MCF 10A (cell line): ENCODE data around the gene APOO. TPM values are rescaled to one million over a fixed set of nuclear protein-coding genes. Genes with fewer than 3 reads are reported as not detected.

Source experiments
- BruUV-seq: library from RNA; stranded (reverse); fragments of 400-500 nt; replicated peaks from 2 replicates; lab custom pipeline; 2021; lab: Mats Ljungman, UMichigan
- CTCF ChIA-PET: fragments of 300-600 bp; sonication (Branson Sonifier 250); formaldehyde crosslinking; extraction: SDS; loops from one replicate; lab custom pipeline; 2021; ENCODE audit warnings: antibody characterized with exemption, inconsistent platforms; lab: Yijun Ruan, JAX
- POLR2A ChIA-PET: fragments of 300-600, 350-650 bp; sonication (Branson Sonifier 250); formaldehyde crosslinking; extraction: SDS; loops from one replicate; lab custom pipeline; 2020; ENCODE audit warnings: antibody characterized with exemption, inconsistent platforms; lab: Yijun Ruan, JAX
- DNase-seq: peaks from one replicate; pipeline ENCODE4 v3.0.0-alpha.2; 2018; ENCODE audit not compliant: unreplicated experiment
- H3K27ac Mint-ChIP-seq: one replicate; pipeline ENCODE4 v1.8.0; 2022; ENCODE audit warnings: mild to moderate bottlenecking, low read depth, mixed read lengths; ENCODE audit not compliant: unreplicated experiment
- H3K27me3 Mint-ChIP-seq: one replicate; pipeline ENCODE4 v1.8.0; 2022; ENCODE audit warnings: mixed read lengths; ENCODE audit not compliant: insufficient read depth, unreplicated experiment
- H3K36me3 Mint-ChIP-seq: one replicate; pipeline ENCODE4 v1.8.0; 2022; ENCODE audit warnings: mild to moderate bottlenecking, moderate library complexity, mixed read lengths; ENCODE audit not compliant: insufficient read depth, unreplicated experiment
- H3K4me1 Mint-ChIP-seq: one replicate; pipeline ENCODE4 v1.8.0; 2022; ENCODE audit warnings: mixed read lengths; ENCODE audit not compliant: insufficient read depth, unreplicated experiment
- H3K4me3 Mint-ChIP-seq: one replicate; pipeline ENCODE4 v1.8.0; 2022; ENCODE audit warnings: mild to moderate bottlenecking, moderate library complexity, mixed read lengths; ENCODE audit not compliant: unreplicated experiment
- H3K9me3 Mint-ChIP-seq: one replicate; pipeline ENCODE4 v1.8.0; 2022; ENCODE audit warnings: mixed read lengths; ENCODE audit not compliant: unreplicated experiment
- CTCF ChIP-seq: fragments of 200-600 bp; IDR thresholded peaks from one replicate; pipeline ENCODE4 v1.8.0; 2022; ENCODE audit warnings: antibody characterized with exemption, mild to moderate bottlenecking; ENCODE audit not compliant: unreplicated experiment
- intact Hi-C: fragments of 100-400 bp; cut with micrococcal nuclease; formaldehyde crosslinking; loops from 2 replicates; pipeline ENCODE4 v1.14.1; 2022
- total RNA-seq: library from RNA; stranded (reverse); gene quantifications from 2 replicates; pipeline ENCODE4 v1.2.3, GENCODE V29; 2022

APOO gene
- total RNA-seq, 1 experiment from 2014 or later, result 35.9 TPM

DNA sequence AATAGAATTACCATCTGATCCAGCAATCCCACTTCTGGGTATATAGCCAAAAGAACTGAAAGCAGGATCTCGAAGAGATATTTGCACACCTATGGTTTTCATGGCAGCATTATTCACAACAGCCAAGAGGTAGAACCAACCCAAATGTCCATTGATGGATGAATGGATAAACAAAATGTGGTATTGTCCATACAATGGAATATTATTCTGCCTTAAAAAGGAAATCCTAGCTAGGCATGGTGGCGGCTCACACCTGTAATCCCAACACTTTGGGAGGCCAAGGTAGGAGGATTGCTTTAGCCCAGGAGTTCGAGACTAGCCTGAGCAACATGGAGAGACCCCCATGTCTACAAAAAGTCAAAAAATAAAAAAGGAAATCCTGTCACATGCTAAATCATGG lies 97.5 kb downstream of the APOO start:
- intact Hi-C loops, result no loop called here
- no peak for DNase-seq
- ChIA-PET POLR2A (no interaction called here), CTCF (no interaction called here)
- no peak overlapping the region for H3K27ac Mint-ChIP-seq
- no TSS peak for BruUV-seq
- no peaks in the 10 kb centered on the region for H3K36me3 Mint-ChIP-seq
- no peak for TF ChIP-seq CTCF
- peaks cover 13% of the 10 kb centered on the region for H3K27me3 Mint-ChIP-seq
- no peaks in the 10 kb centered on the region for H3K9me3 Mint-ChIP-seq
- peaks cover 10% of the 10 kb centered on the region for H3K4me1 Mint-ChIP-seq
- no peak overlapping the region for H3K4me3 Mint-ChIP-seq

DNA sequence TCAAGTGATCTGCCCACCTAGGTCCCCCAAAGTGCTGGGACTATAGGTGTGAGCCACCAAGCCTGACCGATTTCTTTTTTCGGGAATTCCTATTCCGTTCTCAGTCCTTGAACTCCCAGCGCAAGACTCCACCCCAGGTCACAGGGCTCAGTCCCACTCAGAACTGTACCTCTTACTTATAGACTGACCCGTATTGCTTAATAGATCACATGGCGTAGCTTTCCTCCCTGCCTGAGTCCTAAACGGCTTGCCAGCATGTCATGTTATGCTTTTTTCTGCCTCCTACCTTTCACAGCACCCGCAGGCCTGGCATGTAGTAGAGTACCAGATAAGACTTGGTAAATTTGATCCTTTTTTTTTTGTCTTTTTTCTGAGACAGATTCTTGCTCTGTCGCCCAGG lies 102.3 kb downstream of the APOO start:
- intact Hi-C loops, result no loop called here
- H3K27me3 Mint-ChIP-seq, result peaks cover 1% of the 10 kb centered on the region
- CTCF ChIA-PET, result interaction anchor here (0.7 to 4.8 kb wide), 3 partner anchors 21 to 96 kb away, joined by 3 to 27 read pairs (median 3); partner anchors contain the start of gene SAT1
- no TSS peak for BruUV-seq
- peaks cover 30% of the 10 kb centered on the region for H3K4me1 Mint-ChIP-seq
- no peak for DNase-seq
- POLR2A ChIA-PET, result interaction anchor here (0.6 to 10.7 kb wide), 5 partner anchors 21 to 695 kb away, joined by 3 to 111 read pairs (median 8); partner anchors contain the start of genes ACOT9 and SAT1
- H3K36me3 Mint-ChIP-seq, result no peaks in the 10 kb centered on the region
- no peak overlapping the region for H3K27ac Mint-ChIP-seq
- no peak overlapping the region for H3K4me3 Mint-ChIP-seq
- no peak for TF ChIP-seq CTCF
- no peaks in the 10 kb centered on the region for H3K9me3 Mint-ChIP-seq

DNA sequence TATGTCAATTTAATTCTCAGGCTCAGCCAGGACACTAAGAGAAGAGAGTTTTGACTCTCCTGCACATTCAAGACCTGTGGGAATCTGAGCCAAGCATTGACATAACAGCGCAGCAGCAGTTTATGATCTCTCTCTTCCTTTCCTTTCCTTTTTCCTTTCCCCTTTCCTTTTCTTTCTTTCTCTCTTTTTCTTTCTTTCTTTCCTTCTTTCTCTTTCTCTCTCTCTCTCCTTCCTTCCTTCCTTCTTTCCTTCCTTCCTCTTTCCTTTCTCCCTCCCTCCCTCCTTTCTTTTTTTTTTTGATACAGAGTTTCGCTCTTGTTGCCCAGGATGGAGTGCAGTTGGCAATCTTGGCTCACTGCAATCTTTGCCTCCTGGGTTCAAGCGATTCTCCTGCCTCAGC lies 103.2 kb downstream of the APOO start:
- intact Hi-C loops, result loop anchor here (1.0 to 5.0 kb wide), 2 partner anchors 20 to 98 kb away; no protein-coding TSS in a partner anchor
- Mint-ChIP-seq H3K4me3 (peak overlapping the region; percentile 40), H3K27ac (peak overlapping the region; percentile 59), H3K27me3 (no peaks in the 10 kb centered on the region), H3K36me3 (no peaks in the 10 kb centered on the region), H3K4me1 (peaks cover 30% of the 10 kb centered on the region), H3K9me3 (no peaks in the 10 kb centered on the region)
- DNase-seq, result no peak
- BruUV-seq, result TSS peak; percentile 81
- CTCF ChIA-PET, result interaction anchor here (0.7 to 1.5 kb wide), 3 partner anchors 15 to 97 kb away, joined by 3 to 7 read pairs (median 3); partner anchors contain the start of gene SAT1
- no peak for TF ChIP-seq CTCF
- POLR2A ChIA-PET, result interaction anchor here (0.7 to 10.7 kb wide), 6 partner anchors 10 to 97 kb away, joined by 3 to 111 read pairs (median 6); partner anchors contain the start of genes ACOT9 and SAT1

DNA sequence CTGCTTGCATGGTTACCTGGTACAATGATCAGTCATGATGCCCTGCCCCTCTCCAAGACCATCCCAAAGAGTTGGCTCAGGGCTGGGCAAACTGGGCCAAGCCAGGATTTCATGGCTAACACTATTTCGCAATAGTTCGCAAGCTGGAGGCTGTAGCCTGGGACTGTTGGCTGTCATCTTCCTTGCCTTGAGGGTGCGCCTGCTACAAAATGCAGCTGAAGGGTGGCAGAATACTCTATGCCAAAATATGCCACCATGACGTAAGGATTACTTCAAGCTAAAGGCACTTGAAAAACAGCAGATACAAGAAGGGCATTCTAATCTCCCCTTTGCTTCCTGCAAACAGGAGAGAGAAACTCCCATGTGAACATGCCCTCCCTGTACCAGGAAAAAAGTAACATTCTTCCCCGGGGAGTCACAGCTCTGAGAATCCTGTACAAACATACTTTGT lies 103.8 kb downstream of the APOO start:
- DNase-seq, result peak; percentile 97
- TF ChIP-seq CTCF, result no peak
- H3K4me1 Mint-ChIP-seq, result peaks cover 30% of the 10 kb centered on the region
- no peaks in the 10 kb centered on the region for H3K27me3 Mint-ChIP-seq
- H3K4me3 Mint-ChIP-seq, result peak overlapping the region; percentile 62
- H3K9me3 Mint-ChIP-seq, result no peaks in the 10 kb centered on the region
- CTCF ChIA-PET, result interaction anchor here (0.7 to 1.5 kb wide), 3 partner anchors 15 to 98 kb away, joined by 3 to 7 read pairs (median 5); partner anchors contain the start of gene SAT1
- no peaks in the 10 kb centered on the region for H3K36me3 Mint-ChIP-seq
- no TSS peak for BruUV-seq
- intact Hi-C loops, result loop anchor here (1.0 to 5.0 kb wide), 2 partner anchors 20 to 98 kb away; no protein-coding TSS in a partner anchor
- peak overlapping the region; percentile 59 for H3K27ac Mint-ChIP-seq
- POLR2A ChIA-PET, result interaction anchor here (0.6 to 10.7 kb wide), 8 partner anchors 9 to 251 kb away, joined by 3 to 111 read pairs (median 5); partner anchors contain the start of genes ACOT9, EIF2S3 and SAT1
